Neural cell (in vitro differentiated cells): ENCODE results near the gene TSPAN9. TPM values are rescaled to one million over a fixed set of nuclear protein-coding genes. Genes with fewer than 3 reads are reported as not detected.

Experiments used
- H2AFZ ChIP-seq: fragments of 200-600, 300-800 bp; sonication (generic), shearing (Covaris generic); 2 replicates; pipeline ENCODE4 v1.6.0; 2014; ENCODE audit warnings: low read depth, mild to moderate bottlenecking, antibody characterized with exemption, low read length, moderate library complexity
- H3F3A ChIP-seq: fragments of 200-600 bp; shearing (Covaris generic); 2 replicates; pipeline ENCODE4 v1.6.1; 2016; ENCODE audit warnings: mild to moderate bottlenecking, moderate library complexity, mixed read lengths, antibody characterized with exemption, low read length; ENCODE audit not compliant: insufficient read depth, poor library complexity, severe bottlenecking
- H3K27ac ChIP-seq: fragments of 200-600, 300-800 bp; sonication (generic), shearing (Covaris generic); 2 replicates; pipeline ENCODE4 v1.5.1; 2014; ENCODE audit warnings: mild to moderate bottlenecking, low read length, moderate library complexity
- H3K27me3 ChIP-seq: fragments of 300-800, 200-600 bp; sonication (generic), shearing (Covaris generic); 2 replicates; pipeline ENCODE4 v1.6.0; 2014; ENCODE audit warnings: mild to moderate bottlenecking, low read depth, low read length, moderate library complexity; ENCODE audit not compliant: insufficient read depth
- H3K36me3 ChIP-seq: fragments of 300-800, 200-600 bp; sonication (generic), shearing (Covaris generic); 2 replicates; pipeline ENCODE4 v1.5.1; 2014; ENCODE audit warnings: mild to moderate bottlenecking, antibody characterized with exemption, low read length, moderate library complexity; ENCODE audit not compliant: insufficient read depth
- H3K4me2 ChIP-seq: fragments of 300-800, 200-600 bp; sonication (generic), shearing (Covaris generic); 2 replicates; pipeline ENCODE4 v1.6.0; 2014; ENCODE audit warnings: mild to moderate bottlenecking, low read length
- H3K4me3 ChIP-seq: fragments of 300-800, 200-600 bp; sonication (generic), shearing (Covaris generic); 2 replicates; pipeline ENCODE4 v1.5.1; 2014; ENCODE audit warnings: mild to moderate bottlenecking, low read length, moderate library complexity
- H3K79me2 ChIP-seq: fragments of 200-600 bp; shearing (Covaris generic); replicated peaks from 2 replicates; pipeline ENCODE4 v1.6.0; 2014; ENCODE audit warnings: mild to moderate bottlenecking, low read length, moderate library complexity; ENCODE audit not compliant: insufficient read depth
- H3K9ac ChIP-seq: fragments of 300-800, 200-600 bp; sonication (generic), shearing (Covaris generic); 2 replicates; pipeline ENCODE4 v1.6.1; 2016; ENCODE audit warnings: mild to moderate bottlenecking, low read length, mixed read lengths
- H3K9me2 ChIP-seq: fragments of 200-600 bp; shearing (Covaris generic); 2 replicates; pipeline ENCODE4 v1.6.1; 2016; ENCODE audit warnings: mild to moderate bottlenecking, low read length, mixed read lengths; ENCODE audit not compliant: insufficient read depth
- H3K9me3 ChIP-seq: fragments of 200-600, 300-800 bp; sonication (generic), shearing (Covaris generic); 2 replicates; pipeline ENCODE4 v1.6.1; 2016; ENCODE audit warnings: mild to moderate bottlenecking, mixed run types, low read length, moderate library complexity, mixed read lengths
- H4K20me1 ChIP-seq: fragments of 200-600 bp; shearing (Covaris generic); 2 replicates; pipeline ENCODE4 v1.6.1; 2016; ENCODE audit warnings: mild to moderate bottlenecking, mixed run types; ENCODE audit not compliant: insufficient read depth
- EP300 ChIP-seq: fragments of 450-650 bp; conservative IDR thresholded peaks from 2 replicates; pipeline ENCODE4 v1.6.1; 2014; ENCODE audit warnings: antibody characterized with exemption, mild to moderate bottlenecking, moderate library complexity; ENCODE audit not compliant: poor library complexity, severe bottlenecking
- EZH2 ChIP-seq: fragments of 200-600, 300-800 bp; shearing (Covaris generic), sonication (generic); IDR thresholded peaks from 2 replicates; pipeline ENCODE4 v1.6.1; 2014; ENCODE audit warnings: antibody characterized with exemption, low read length, borderline replicate concordance, mild to moderate bottlenecking; ENCODE audit not compliant: insufficient read depth, poor library complexity, severe bottlenecking
- MXI1 ChIP-seq: fragments of 450-650 bp; conservative IDR thresholded peaks from 2 replicates; pipeline ENCODE4 v1.6.1; 2014; ENCODE audit warnings: antibody characterized with exemption, mild to moderate bottlenecking; ENCODE audit not compliant: poor library complexity, severe bottlenecking
- POLR2AphosphoS5 ChIP-seq: IDR thresholded peaks from 2 replicates; pipeline ENCODE4 v1.6.1; 2012
- RAD21 ChIP-seq: fragments of 450-650 bp; conservative IDR thresholded peaks from 2 replicates; pipeline ENCODE4 v1.6.1; 2014; ENCODE audit warnings: antibody characterized with exemption, mild to moderate bottlenecking, moderate library complexity
- SMC3 ChIP-seq: fragments of 450-650 bp; conservative IDR thresholded peaks from 2 replicates; pipeline ENCODE4 v1.6.1; 2014; ENCODE audit warnings: antibody characterized with exemption, mild to moderate bottlenecking, moderate library complexity; ENCODE audit not compliant: poor library complexity
- TAF1 ChIP-seq: IDR thresholded peaks from 2 replicates; pipeline ENCODE4 v1.6.1; 2012; ENCODE audit warnings: low read depth
- polyA plus RNA-seq: library from polyadenylated mRNA; depleted of rRNA; stranded (reverse); fragments of >200 nt; gene quantifications from 2 replicates; pipeline ENCODE4 v1.2.3, GENCODE V29; 2014
- TF ChIP-seq, protein P1 (sequence below): fragments of 450-650 bp; IDR thresholded peaks from 2 replicates; pipeline ENCODE4 v1.5.1; 2014; ENCODE audit warnings: antibody characterized with exemption, mild to moderate bottlenecking, moderate library complexity; ENCODE audit not compliant: poor library complexity, severe bottlenecking
- TF ChIP-seq, protein P2 (sequence below): IDR thresholded peaks from 2 replicates; pipeline ENCODE4 v1.6.1; 2012; ENCODE audit warnings: borderline replicate concordance

The TSPAN9 gene
- polyA plus RNA-seq, 1 donor from 2014 or later: 11.9 TPM

DNA sequence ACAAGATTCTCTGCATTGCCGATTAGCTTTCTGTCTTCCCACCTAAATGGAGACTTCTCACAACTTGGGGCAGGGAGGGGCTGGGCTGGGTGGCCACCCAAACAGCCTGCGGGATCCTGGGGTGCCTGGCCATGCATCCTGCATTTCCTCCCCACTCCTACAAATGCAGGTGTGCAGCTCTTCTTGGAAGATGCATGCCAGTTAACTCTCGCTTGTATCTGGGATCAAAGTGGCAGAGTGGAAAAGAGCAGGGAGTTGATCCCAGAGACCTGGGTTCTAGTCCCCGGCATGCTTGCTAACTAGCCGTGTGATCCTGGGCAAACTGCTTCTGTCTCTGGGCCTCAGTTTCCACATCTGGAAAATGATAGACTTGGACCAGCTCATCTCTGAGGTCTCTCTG is 136.6 kb downstream of the TSPAN9 start:
- H3K27ac ChIP-seq: peak overlapping the region; percentile 75
- TF ChIP-seq SMC3 (no peak), EP300 (no peak), EZH2 (no peak), POLR2AphosphoS5 (no peak), TAF1 (peak; percentile 7)
- TF ChIP-seq, protein P1, sequence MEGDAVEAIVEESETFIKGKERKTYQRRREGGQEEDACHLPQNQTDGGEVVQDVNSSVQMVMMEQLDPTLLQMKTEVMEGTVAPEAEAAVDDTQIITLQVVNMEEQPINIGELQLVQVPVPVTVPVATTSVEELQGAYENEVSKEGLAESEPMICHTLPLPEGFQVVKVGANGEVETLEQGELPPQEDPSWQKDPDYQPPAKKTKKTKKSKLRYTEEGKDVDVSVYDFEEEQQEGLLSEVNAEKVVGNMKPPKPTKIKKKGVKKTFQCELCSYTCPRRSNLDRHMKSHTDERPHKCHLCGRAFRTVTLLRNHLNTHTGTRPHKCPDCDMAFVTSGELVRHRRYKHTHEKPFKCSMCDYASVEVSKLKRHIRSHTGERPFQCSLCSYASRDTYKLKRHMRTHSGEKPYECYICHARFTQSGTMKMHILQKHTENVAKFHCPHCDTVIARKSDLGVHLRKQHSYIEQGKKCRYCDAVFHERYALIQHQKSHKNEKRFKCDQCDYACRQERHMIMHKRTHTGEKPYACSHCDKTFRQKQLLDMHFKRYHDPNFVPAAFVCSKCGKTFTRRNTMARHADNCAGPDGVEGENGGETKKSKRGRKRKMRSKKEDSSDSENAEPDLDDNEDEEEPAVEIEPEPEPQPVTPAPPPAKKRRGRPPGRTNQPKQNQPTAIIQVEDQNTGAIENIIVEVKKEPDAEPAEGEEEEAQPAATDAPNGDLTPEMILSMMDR: no peak
- no peaks in the 10 kb centered on the region for H3K9me3 ChIP-seq
- peak overlapping the region; percentile 50 for H3K9ac ChIP-seq
- no peak overlapping the region for H3K4me3 ChIP-seq
- no peaks in the 10 kb centered on the region for H3K79me2 ChIP-seq
- no peaks in the 10 kb centered on the region for H3K27me3 ChIP-seq
- no peaks in the 10 kb centered on the region for H3K36me3 ChIP-seq
- no peak overlapping the region for H2AFZ ChIP-seq
- no peak overlapping the region for H3K4me2 ChIP-seq
- H3F3A ChIP-seq: no peaks in the 10 kb centered on the region
- H4K20me1 ChIP-seq: no peaks in the 10 kb centered on the region
- H3K9me2 ChIP-seq: no peaks in the 10 kb centered on the region

DNA sequence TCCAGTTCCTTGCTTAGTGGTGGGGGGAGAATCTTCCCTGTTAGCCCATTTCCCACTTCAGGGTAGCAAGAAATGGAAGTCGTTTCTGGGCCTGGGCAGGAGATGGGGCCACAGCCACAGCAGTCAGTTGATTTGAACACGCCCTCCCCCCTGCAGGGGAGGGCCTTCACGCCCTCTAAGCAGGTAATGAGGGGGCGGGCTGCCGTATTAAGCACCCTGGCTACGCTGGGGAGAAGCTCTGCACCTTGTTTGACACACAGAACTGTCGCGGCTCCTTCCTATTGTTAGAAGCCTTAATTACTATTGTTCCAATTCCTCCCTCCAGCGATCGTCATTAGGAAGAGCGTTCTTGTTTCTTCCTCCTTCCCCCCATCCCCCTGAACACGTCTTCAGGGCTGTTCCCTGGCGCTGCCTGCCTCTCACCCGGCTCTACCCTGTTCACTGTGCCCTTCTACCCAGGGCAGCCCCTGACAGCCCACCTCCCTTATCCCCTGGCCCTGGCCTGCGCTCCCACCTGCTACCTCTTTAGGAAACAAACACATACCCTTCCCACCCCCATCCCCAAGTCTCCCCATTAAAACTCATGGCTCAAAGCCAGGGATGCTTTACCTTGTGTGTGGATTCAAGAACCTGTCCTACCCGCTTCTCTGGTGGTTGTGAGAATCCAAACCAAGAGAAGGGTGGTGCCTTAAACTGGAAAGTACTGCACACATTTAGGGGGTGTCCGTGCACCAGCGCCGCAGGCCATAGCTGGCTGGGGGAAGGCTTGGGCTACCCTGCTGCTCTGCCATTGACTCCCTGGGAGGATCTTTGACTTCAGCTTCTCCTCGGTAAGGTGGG is 137.6 kb downstream of the TSPAN9 start:
- H3K9me2 ChIP-seq: no peaks in the 10 kb centered on the region
- TF ChIP-seq TAF1 (peak; percentile 4), SMC3 (no peak), EP300 (no peak), RAD21 (no peak), MXI1 (no peak), POLR2AphosphoS5 (no peak), EZH2 (no peak)
- TF ChIP-seq, protein P2, sequence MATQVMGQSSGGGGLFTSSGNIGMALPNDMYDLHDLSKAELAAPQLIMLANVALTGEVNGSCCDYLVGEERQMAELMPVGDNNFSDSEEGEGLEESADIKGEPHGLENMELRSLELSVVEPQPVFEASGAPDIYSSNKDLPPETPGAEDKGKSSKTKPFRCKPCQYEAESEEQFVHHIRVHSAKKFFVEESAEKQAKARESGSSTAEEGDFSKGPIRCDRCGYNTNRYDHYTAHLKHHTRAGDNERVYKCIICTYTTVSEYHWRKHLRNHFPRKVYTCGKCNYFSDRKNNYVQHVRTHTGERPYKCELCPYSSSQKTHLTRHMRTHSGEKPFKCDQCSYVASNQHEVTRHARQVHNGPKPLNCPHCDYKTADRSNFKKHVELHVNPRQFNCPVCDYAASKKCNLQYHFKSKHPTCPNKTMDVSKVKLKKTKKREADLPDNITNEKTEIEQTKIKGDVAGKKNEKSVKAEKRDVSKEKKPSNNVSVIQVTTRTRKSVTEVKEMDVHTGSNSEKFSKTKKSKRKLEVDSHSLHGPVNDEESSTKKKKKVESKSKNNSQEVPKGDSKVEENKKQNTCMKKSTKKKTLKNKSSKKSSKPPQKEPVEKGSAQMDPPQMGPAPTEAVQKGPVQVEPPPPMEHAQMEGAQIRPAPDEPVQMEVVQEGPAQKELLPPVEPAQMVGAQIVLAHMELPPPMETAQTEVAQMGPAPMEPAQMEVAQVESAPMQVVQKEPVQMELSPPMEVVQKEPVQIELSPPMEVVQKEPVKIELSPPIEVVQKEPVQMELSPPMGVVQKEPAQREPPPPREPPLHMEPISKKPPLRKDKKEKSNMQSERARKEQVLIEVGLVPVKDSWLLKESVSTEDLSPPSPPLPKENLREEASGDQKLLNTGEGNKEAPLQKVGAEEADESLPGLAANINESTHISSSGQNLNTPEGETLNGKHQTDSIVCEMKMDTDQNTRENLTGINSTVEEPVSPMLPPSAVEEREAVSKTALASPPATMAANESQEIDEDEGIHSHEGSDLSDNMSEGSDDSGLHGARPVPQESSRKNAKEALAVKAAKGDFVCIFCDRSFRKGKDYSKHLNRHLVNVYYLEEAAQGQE: peak; percentile 50
- TF ChIP-seq, protein P1: peak; percentile 14
- H2AFZ ChIP-seq: no peak overlapping the region
- H3F3A ChIP-seq: no peaks in the 10 kb centered on the region
- H3K9ac ChIP-seq: peak overlapping the region; percentile 50
- no peak overlapping the region for H3K4me2 ChIP-seq
- no peaks in the 10 kb centered on the region for H3K9me3 ChIP-seq
- H3K27me3 ChIP-seq: no peaks in the 10 kb centered on the region
- H3K27ac ChIP-seq: peak overlapping the region; percentile 75
- H3K36me3 ChIP-seq: no peaks in the 10 kb centered on the region
- no peaks in the 10 kb centered on the region for H4K20me1 ChIP-seq
- no peak overlapping the region for H3K4me3 ChIP-seq
- no peaks in the 10 kb centered on the region for H3K79me2 ChIP-seq
